A549 (cell line): ENCODE results near the gene IGFALS. TPM values are rescaled to one million over a fixed set of nuclear protein-coding genes. Genes with fewer than 3 reads are reported as not detected.

Experiments
- ATAC-seq, 2 experiments: fragments of 200-7000 bp in 1 of 2; fragments of >200 bp in 1 of 2; cut with Nextera tagmentation in 1 of 2; cut with Tn5 transposase in 1 of 2; 3 replicates each; pipeline versions ENCODE4 v1.8.0 to v1.9.1; 2018 to 2020; ENCODE audit warnings: mild to moderate bottlenecking in 1 of 2, moderate library complexity in 1 of 2
- CTCF ChIA-PET: fragments of 300-600 bp; sonication (Branson Sonifier 250); formaldehyde crosslinking; extraction: SDS; loops from one replicate; lab custom pipeline; 2021; ENCODE audit warnings: antibody characterized with exemption, inconsistent platforms; lab: Yijun Ruan, JAX
- POLR2A ChIA-PET: fragments of 350-600 bp; formaldehyde crosslinking; extraction: SDS; loops from one replicate; lab custom pipeline; 2021; ENCODE audit warnings: antibody characterized with exemption, inconsistent platforms; lab: Yijun Ruan, JAX
- DNase-seq, 2 experiments: peaks; one replicate each; pipeline versions ENCODE4 v3.0.0 to v3.0.0-alpha.2; 2011 to 2016; ENCODE audit warnings: low read depth in 1 of 2, low spot score in 1 of 2
- FAIRE-seq: peaks from 2 replicates; lab custom pipeline; 2011; peaks lifted over from hg19 to GRCh38; lab: Jason Lieb, UNC
- H3K27ac ChIP-seq, 2 experiments: fragments of >200 bp; sonication (Bioruptor Twin); formaldehyde crosslinking; 3 replicates each; pipeline ENCODE4 v1.5.1; 2016 to 2017
- H3K4me1 ChIP-seq: fragments of >200 bp; sonication (Bioruptor Twin); formaldehyde crosslinking; 3 replicates; pipeline ENCODE4 v1.6.1; 2016
- H3K4me2 ChIP-seq: fragments of >200 bp; sonication (Bioruptor Twin); formaldehyde crosslinking; 3 replicates; pipeline ENCODE4 v1.6.1; 2016
- H3K4me3 ChIP-seq: fragments of >200 bp; sonication (Bioruptor Twin); formaldehyde crosslinking; 3 replicates; pipeline ENCODE4 v1.5.1; 2016
- H3K9me3 ChIP-seq: fragments of >200 bp; sonication (Bioruptor Twin); formaldehyde crosslinking; 3 replicates; pipeline ENCODE4 v1.6.1; 2016
- BHLHE40 ChIP-seq: IDR thresholded peaks from 2 replicates; pipeline ENCODE4 v1.6.1; 2012; ENCODE audit warnings: low read depth, low read length, inconsistent platforms
- CBX2 ChIP-seq: fragments of 200-600 bp; sonication (generic); IDR thresholded peaks from 2 replicates; pipeline ENCODE4 v1.6.1; 2016; ENCODE audit warnings: low read depth, mild to moderate bottlenecking, borderline replicate concordance
- CBX8 ChIP-seq: fragments of 200-600 bp; sonication (generic); IDR thresholded peaks from 2 replicates; pipeline ENCODE4 v1.6.1; 2016
- CHD2 ChIP-seq: fragments of 150-350 bp; IDR thresholded peaks from 2 replicates; pipeline ENCODE4 v1.6.1; 2014; ENCODE audit warnings: low read length; ENCODE audit not compliant: partially characterized antibody
- CHD4 ChIP-seq: fragments of 200-600 bp; sonication (generic); IDR thresholded peaks from 2 replicates; pipeline ENCODE4 v1.6.1; 2016; ENCODE audit warnings: antibody characterized with exemption, mild to moderate bottlenecking, borderline replicate concordance
- EHF ChIP-seq: fragments of 250-450 bp; sonication (Bioruptor Pico); IDR thresholded peaks from 2 replicates; pipeline ENCODE4 v1.5.0; 2020; ENCODE audit warnings: mild to moderate bottlenecking
- ESRRA ChIP-seq: fragments of 150-350 bp; IDR thresholded peaks from 2 replicates; pipeline ENCODE4 v1.6.1; 2014; ENCODE audit warnings: mild to moderate bottlenecking, low read length, borderline replicate concordance
- FOSL2 ChIP-seq, 2 experiments: fragments of 450-650 bp in 1 of 2; fragments of >200 bp in 1 of 2; sonication (Bioruptor Twin) in 1 of 2; formaldehyde crosslinking; IDR thresholded peaks; 2 replicates each; pipeline versions ENCODE4 v1.5.0 to v1.6.1; 2016 to 2020; ENCODE audit warnings: mild to moderate bottlenecking in 1 of 2, moderate library complexity in 1 of 2
- FOXS1 ChIP-seq: fragments of 250-450 bp; sonication (Bioruptor Pico); IDR thresholded peaks from 2 replicates; pipeline ENCODE4 v1.5.0; 2020; ENCODE audit warnings: mild to moderate bottlenecking, moderate library complexity
- GATA3 ChIP-seq: IDR thresholded peaks from 2 replicates; pipeline ENCODE4 v1.6.1; 2012; ENCODE audit warnings: borderline replicate concordance
- HDAC2 ChIP-seq: fragments of 200-600 bp; sonication (generic); IDR thresholded peaks from 2 replicates; pipeline ENCODE4 v1.6.1; 2016
- HEYL ChIP-seq: fragments of 250-450 bp; sonication (Bioruptor Pico); IDR thresholded peaks from 2 replicates; pipeline ENCODE4 v1.8.0; 2021; ENCODE audit warnings: mild to moderate bottlenecking, moderate library complexity
- HOXB13 ChIP-seq: fragments of 250-450 bp; sonication (Bioruptor Pico); IDR thresholded peaks from 2 replicates; pipeline ENCODE4 v1.5.0; 2020; ENCODE audit warnings: low read depth, mild to moderate bottlenecking, moderate library complexity
- HOXB5 ChIP-seq: fragments of 250-450 bp; sonication (Bioruptor Pico); IDR thresholded peaks from 2 replicates; pipeline ENCODE4 v1.5.0; 2020; ENCODE audit warnings: mild to moderate bottlenecking, moderate library complexity
- JUN ChIP-seq, 2 experiments: fragments of >200 bp; sonication (Bioruptor Twin); formaldehyde crosslinking; IDR thresholded peaks; 2 replicates in 1 of 2; 3 replicates in 1 of 2; pipeline ENCODE4 v1.6.1; 2016 to 2017
- JUNB ChIP-seq: fragments of >200 bp; sonication (Bioruptor Twin); formaldehyde crosslinking; IDR thresholded peaks from 2 replicates; pipeline ENCODE4 v1.6.1; 2016
- KDM1A ChIP-seq: fragments of 200-600 bp; sonication (generic); IDR thresholded peaks from 2 replicates; pipeline ENCODE4 v1.6.1; 2016; ENCODE audit warnings: low read depth, mild to moderate bottlenecking
- KDM5A ChIP-seq: fragments of 200-600 bp; sonication (generic); IDR thresholded peaks from 2 replicates; pipeline ENCODE4 v1.6.1; 2016; ENCODE audit warnings: antibody characterized with exemption, mild to moderate bottlenecking
- MAZ ChIP-seq: fragments of 150-350 bp; IDR thresholded peaks from 2 replicates; pipeline ENCODE4 v1.6.1; 2014; ENCODE audit warnings: antibody characterized with exemption, low read depth, low read length, borderline replicate concordance
- MYC ChIP-seq: IDR thresholded peaks from 2 replicates; pipeline ENCODE4 v1.6.1; 2012; ENCODE audit warnings: mild to moderate bottlenecking, inconsistent platforms, low read length, improper control_type of control experiment, borderline replicate concordance
- NPAS2 ChIP-seq: fragments of 250-450 bp; sonication (Bioruptor Pico); IDR thresholded peaks from 2 replicates; pipeline ENCODE4 v1.8.0; 2022; ENCODE audit warnings: mild to moderate bottlenecking, moderate library complexity, borderline replicate concordance
- NR3C1 ChIP-seq: fragments of >200 bp; sonication (Bioruptor Twin); formaldehyde crosslinking; IDR thresholded peaks from 3 replicates; pipeline ENCODE4 v1.6.1; 2017
- PHF8 ChIP-seq: fragments of 200-600 bp; sonication (generic); IDR thresholded peaks from 2 replicates; pipeline ENCODE4 v1.6.1; 2016; ENCODE audit warnings: low read depth, mild to moderate bottlenecking, antibody characterized with exemption, moderate library complexity, borderline replicate concordance
- POLR2A ChIP-seq: IDR thresholded peaks from 2 replicates; pipeline ENCODE4 v1.6.1; 2012; ENCODE audit warnings: mild to moderate bottlenecking, low read length
- POLR2AphosphoS2 ChIP-seq: conservative IDR thresholded peaks from 2 replicates; pipeline ENCODE4 v1.6.1; 2012; ENCODE audit warnings: low read length, improper control_type of control experiment, inconsistent platforms
- RAD21 ChIP-seq, 2 experiments: fragments of >200 bp in 1 of 2; sonication (Bioruptor Twin) in 1 of 2; formaldehyde crosslinking in 1 of 2; IDR thresholded peaks in 1 of 2; conservative IDR thresholded peaks in 1 of 2; 2 replicates in 1 of 2; 3 replicates in 1 of 2; pipeline ENCODE4 v1.6.1; 2012 to 2018; ENCODE audit warnings: inconsistent platforms in 1 of 2
- RARB ChIP-seq: fragments of 250-450 bp; sonication (Bioruptor Pico); IDR thresholded peaks from 2 replicates; pipeline ENCODE4 v1.8.0; 2021; ENCODE audit warnings: mild to moderate bottlenecking, moderate library complexity
- RCOR1 ChIP-seq: fragments of 150-350 bp; IDR thresholded peaks from 2 replicates; pipeline ENCODE4 v1.6.1; 2014; ENCODE audit warnings: antibody characterized with exemption, low read length, low read depth
- RFX5 ChIP-seq: fragments of 450-650 bp; IDR thresholded peaks from 2 replicates; pipeline ENCODE4 v1.7.1; 2014; ENCODE audit warnings: antibody characterized with exemption, mild to moderate bottlenecking, moderate library complexity
- RNF2 ChIP-seq: fragments of 200-600 bp; sonication (generic); IDR thresholded peaks from 2 replicates; pipeline ENCODE4 v1.6.1; 2016; ENCODE audit warnings: low read depth, mild to moderate bottlenecking, antibody characterized with exemption, moderate library complexity, borderline replicate concordance
- SMC3 ChIP-seq: fragments of >200 bp; sonication (Bioruptor Twin); formaldehyde crosslinking; IDR thresholded peaks from 3 replicates; pipeline ENCODE4 v1.6.1; 2018; ENCODE audit warnings: inconsistent platforms
- TP53 ChIP-seq: fragments of 250-450 bp; sonication (Bioruptor Pico); IDR thresholded peaks from 2 replicates; pipeline ENCODE4 v1.5.0; 2021; ENCODE audit warnings: mild to moderate bottlenecking, moderate library complexity
- ZC3H11A ChIP-seq: fragments of 450-650 bp; IDR thresholded peaks from 2 replicates; pipeline ENCODE4 v1.6.1; 2014; ENCODE audit warnings: antibody characterized with exemption, mild to moderate bottlenecking
- ZSCAN20 ChIP-seq: fragments of 250-450 bp; sonication (Bioruptor Pico); IDR thresholded peaks from 2 replicates; pipeline ENCODE4 v1.8.0; 2022; ENCODE audit warnings: mild to moderate bottlenecking, moderate library complexity
- WGBS: methylation state at CpG from one replicate; pipeline ENCODE4 v1.1.6; 2017; ENCODE audit errors: missing lambda C conversion rate; 5-methylcytosine and 5-hydroxymethylcytosine counted together
- polyA plus RNA-seq, 4 experiments: library from polyadenylated mRNA; depleted of rRNA in 3 of 4; stranded (reverse); fragments of >200 nt; fragmentation: RNase III in 1 of 4; extraction: RNeasy Plus Mini Kit Qiagen cat#74134 plus additional on column Dnase treatment in 1 of 4; gene quantifications; 2 replicates in 3 of 4; 3 replicates in 1 of 4; pipeline ENCODE4 v1.2.3, GENCODE V29; 2011 to 2017
- TF ChIP-seq, protein P1 (sequence below): IDR thresholded peaks from 2 replicates; pipeline ENCODE4 v1.6.1; 2012
- TF ChIP-seq, protein P2 (sequence below): IDR thresholded peaks from 2 replicates; pipeline ENCODE4 v1.6.1; 2012
- TF ChIP-seq, protein P3 (sequence below): fragments of >200 bp; sonication (Bioruptor Twin); formaldehyde crosslinking; IDR thresholded peaks from 3 replicates; pipeline ENCODE4 v1.6.1; 2016
- TF ChIP-seq, protein P4 (sequence below): fragments of >200 bp; sonication (Bioruptor Twin); formaldehyde crosslinking; IDR thresholded peaks from 3 replicates; pipeline ENCODE4 v1.5.1; 2016

The IGFALS gene
- polyA plus RNA-seq, 2 of the 4 experiments (the other 2 are of a cell fraction): 0.08 TPM; not detected in 1

DNA sequence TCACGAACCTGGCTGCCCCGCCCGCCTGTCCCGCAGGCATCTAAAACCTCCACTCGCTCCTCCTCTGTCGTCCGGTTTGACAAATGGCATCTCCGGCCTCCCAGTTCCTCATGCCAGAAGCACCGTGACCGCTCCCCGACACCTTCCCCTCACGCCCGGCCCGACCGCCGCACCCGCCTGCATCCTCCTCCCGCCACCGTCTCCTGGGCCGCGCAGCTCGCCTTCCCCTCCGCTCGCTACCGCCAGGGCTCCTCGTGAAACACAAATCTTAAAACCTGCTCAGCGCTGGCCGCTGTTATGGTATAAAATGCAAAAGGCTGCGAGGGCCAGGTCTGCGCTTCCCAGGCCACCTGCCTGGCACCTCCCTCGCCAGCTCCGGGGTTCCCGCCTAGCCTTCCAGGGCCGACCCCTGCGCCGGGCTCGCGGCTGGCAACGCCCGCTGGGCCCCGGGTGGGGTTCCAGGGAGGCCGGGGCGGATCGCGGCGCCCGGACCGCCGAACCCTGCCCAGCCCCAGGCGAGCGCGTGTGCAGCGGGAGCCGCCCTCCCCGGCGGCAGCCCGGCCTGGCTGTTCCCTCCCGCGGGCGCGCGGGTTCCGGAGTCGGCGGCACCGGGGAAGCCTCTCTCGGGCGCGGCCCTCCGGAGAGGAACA lies 11.6 kb downstream of the IGFALS start:
- peak overlapping the region; percentile 65 to 90 for H3K27ac ChIP-seq
- ATAC-seq (peak in 1 of 2 experiments; percentile 20; a peak in 4 of 6 replicates), FAIRE-seq (no peak), DNase-seq (peak in 1 of 2 experiments; percentile 35)
- ChIA-PET CTCF (interaction anchor here (0.7 to 2.9 kb wide), 7 partner anchors 10 to 147 kb away, joined by 3 to 15 read pairs (median 4); partner anchors contain the start of genes EME2, FAHD1, HAGH and MAPK8IP3), POLR2A (interaction anchor here (0.9 to 2.0 kb wide), 13 partner anchors 10 to 403 kb away, joined by 3 to 46 read pairs (median 6); partner anchors contain the start of genes CRAMP1, EME2, FAHD1 and HAGH)
- 5% methylated on average over 43 of the region's 70 CpGs for WGBS
- H3K4me2 ChIP-seq: peak overlapping the region; percentile 83
- no peak for TF ChIP-seq ZC3H11A
- 0 out of 2 replicates have a peak, but pooled peaks have one; percentile 41 for TF ChIP-seq KDM5A
- TF ChIP-seq CBX8: no peak
- TF ChIP-seq, protein P1, sequence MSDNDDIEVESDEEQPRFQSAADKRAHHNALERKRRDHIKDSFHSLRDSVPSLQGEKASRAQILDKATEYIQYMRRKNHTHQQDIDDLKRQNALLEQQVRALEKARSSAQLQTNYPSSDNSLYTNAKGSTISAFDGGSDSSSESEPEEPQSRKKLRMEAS: 0 out of 2 replicates have a peak, but pooled peaks have one; percentile 10
- TF ChIP-seq CBX2: no peak
- no peak for TF ChIP-seq CHD4
- TF ChIP-seq HOXB13 (CRISPR knock-in tag): no peak
- TF ChIP-seq, protein P2, sequence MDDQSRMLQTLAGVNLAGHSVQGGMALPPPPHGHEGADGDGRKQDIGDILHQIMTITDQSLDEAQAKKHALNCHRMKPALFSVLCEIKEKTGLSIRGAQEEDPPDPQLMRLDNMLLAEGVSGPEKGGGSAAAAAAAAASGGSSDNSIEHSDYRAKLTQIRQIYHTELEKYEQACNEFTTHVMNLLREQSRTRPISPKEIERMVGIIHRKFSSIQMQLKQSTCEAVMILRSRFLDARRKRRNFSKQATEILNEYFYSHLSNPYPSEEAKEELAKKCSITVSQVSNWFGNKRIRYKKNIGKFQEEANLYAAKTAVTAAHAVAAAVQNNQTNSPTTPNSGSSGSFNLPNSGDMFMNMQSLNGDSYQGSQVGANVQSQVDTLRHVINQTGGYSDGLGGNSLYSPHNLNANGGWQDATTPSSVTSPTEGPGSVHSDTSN: no peak; the same call in 1 of the 2 replicates
- TF ChIP-seq EHF (CRISPR knock-in tag): no peak
- no peak for TF ChIP-seq POLR2AphosphoS2
- peak; percentile 35; the same call in 1 of the 2 replicates for TF ChIP-seq PHF8
- no peak for TF ChIP-seq BHLHE40
- no peak for TF ChIP-seq KDM1A
- TF ChIP-seq HDAC2: no peak
- TF ChIP-seq RFX5: no peak
- TF ChIP-seq RARB (CRISPR knock-in tag): no peak
- TF ChIP-seq RCOR1: no peak
- no peak for TF ChIP-seq MYC
- TF ChIP-seq MAZ: no peak
- no peak for TF ChIP-seq CHD2
- no peak for TF ChIP-seq JUN (IDR thresholded peaks at IDR 0.05)
- TF ChIP-seq FOXS1: no peak
- TF ChIP-seq ESRRA: no peak
- no peak for TF ChIP-seq RAD21 (conservative IDR thresholded peaks at IDR 0.05 in 1 of 2, IDR thresholded peaks at IDR 0.05 in 1 of 2)
- peak; percentile 70; the same call in 1 of the 2 replicates for TF ChIP-seq TP53 (CRISPR knock-in tag)
- TF ChIP-seq NPAS2: no peak
- TF ChIP-seq, protein P3, sequence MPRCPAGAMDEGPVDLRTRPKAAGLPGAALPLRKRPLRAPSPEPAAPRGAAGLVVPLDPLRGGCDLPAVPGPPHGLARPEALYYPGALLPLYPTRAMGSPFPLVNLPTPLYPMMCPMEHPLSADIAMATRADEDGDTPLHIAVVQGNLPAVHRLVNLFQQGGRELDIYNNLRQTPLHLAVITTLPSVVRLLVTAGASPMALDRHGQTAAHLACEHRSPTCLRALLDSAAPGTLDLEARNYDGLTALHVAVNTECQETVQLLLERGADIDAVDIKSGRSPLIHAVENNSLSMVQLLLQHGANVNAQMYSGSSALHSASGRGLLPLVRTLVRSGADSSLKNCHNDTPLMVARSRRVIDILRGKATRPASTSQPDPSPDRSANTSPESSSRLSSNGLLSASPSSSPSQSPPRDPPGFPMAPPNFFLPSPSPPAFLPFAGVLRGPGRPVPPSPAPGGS: 0 out of 3 replicates have a peak, but pooled peaks have one; percentile 34
- no peak for TF ChIP-seq JUNB
- TF ChIP-seq SMC3: no peak
- TF ChIP-seq RNF2: no peak
- no peak for TF ChIP-seq NR3C1
- TF ChIP-seq HEYL: no peak
- TF ChIP-seq FOSL2 (IDR thresholded peaks at IDR 0.05): no peak
- TF ChIP-seq FOSL2 (CRISPR knock-in tag; IDR thresholded peaks at IDR 0.05): no peak
- TF ChIP-seq, protein P4, sequence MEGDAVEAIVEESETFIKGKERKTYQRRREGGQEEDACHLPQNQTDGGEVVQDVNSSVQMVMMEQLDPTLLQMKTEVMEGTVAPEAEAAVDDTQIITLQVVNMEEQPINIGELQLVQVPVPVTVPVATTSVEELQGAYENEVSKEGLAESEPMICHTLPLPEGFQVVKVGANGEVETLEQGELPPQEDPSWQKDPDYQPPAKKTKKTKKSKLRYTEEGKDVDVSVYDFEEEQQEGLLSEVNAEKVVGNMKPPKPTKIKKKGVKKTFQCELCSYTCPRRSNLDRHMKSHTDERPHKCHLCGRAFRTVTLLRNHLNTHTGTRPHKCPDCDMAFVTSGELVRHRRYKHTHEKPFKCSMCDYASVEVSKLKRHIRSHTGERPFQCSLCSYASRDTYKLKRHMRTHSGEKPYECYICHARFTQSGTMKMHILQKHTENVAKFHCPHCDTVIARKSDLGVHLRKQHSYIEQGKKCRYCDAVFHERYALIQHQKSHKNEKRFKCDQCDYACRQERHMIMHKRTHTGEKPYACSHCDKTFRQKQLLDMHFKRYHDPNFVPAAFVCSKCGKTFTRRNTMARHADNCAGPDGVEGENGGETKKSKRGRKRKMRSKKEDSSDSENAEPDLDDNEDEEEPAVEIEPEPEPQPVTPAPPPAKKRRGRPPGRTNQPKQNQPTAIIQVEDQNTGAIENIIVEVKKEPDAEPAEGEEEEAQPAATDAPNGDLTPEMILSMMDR: no peak
- no peak for TF ChIP-seq ZSCAN20
- TF ChIP-seq POLR2A: peak; percentile 23; the same call in 1 of the 2 replicates
- no peak for TF ChIP-seq GATA3
- TF ChIP-seq HOXB5 (CRISPR knock-in tag): no peak
- peak overlapping the region; percentile 74 for H3K4me3 ChIP-seq
- H3K9me3 ChIP-seq: no peaks in the 10 kb centered on the region
- peaks cover 22% of the 10 kb centered on the region; the same call in 2 of the 3 replicates for H3K4me1 ChIP-seq
